ENCODE results near the gene ARHGAP22.
"Not testable (repeated sequence)": the region's sequence is repeated elsewhere in the genome, so short reads cannot be mapped to it uniquely, and the experiment has no call there.

Gene ARHGAP22, protein sequence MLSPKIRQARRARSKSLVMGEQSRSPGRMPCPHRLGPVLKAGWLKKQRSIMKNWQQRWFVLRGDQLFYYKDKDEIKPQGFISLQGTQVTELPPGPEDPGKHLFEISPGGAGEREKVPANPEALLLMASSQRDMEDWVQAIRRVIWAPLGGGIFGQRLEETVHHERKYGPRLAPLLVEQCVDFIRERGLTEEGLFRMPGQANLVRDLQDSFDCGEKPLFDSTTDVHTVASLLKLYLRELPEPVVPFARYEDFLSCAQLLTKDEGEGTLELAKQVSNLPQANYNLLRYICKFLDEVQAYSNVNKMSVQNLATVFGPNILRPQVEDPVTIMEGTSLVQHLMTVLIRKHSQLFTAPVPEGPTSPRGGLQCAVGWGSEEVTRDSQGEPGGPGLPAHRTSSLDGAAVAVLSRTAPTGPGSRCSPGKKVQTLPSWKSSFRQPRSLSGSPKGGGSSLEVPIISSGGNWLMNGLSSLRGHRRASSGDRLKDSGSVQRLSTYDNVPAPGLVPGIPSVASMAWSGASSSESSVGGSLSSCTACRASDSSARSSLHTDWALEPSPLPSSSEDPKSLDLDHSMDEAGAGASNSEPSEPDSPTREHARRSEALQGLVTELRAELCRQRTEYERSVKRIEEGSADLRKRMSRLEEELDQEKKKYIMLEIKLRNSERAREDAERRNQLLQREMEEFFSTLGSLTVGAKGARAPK

DNA sequence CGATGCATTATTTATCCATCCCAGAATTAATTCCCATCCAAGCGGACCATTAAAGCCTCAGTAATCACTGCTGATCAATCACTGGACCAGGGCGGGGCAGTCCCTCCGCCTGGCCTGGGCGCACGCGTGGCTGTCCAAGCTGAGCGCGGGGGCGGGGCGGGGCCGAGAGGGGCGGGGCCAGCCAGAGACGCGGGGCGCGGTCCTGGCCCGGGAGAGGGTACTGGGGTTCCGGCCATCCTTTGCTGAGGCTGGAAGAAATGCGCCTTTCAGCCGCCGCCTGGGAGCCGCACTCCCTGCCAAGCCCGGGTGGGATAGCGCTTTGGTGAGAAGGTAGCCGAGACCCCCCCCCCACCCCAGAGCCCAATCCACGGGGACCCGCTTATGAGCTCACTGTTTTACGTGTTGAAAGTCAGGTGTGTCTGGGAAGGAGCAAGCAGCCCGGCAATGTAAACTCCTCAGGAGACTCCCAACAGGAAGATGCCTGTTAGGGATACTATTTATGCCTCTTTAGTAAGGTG lies at the start of gene ARHGAP22:
Gene ARHGAP22, minus strand, starts transcription at position 83 of the 518 bp plus-strand sequence. CDS start 277 bp downstream, outside the sequence.
- peak; percentile 4 for DNase-seq

DNA sequence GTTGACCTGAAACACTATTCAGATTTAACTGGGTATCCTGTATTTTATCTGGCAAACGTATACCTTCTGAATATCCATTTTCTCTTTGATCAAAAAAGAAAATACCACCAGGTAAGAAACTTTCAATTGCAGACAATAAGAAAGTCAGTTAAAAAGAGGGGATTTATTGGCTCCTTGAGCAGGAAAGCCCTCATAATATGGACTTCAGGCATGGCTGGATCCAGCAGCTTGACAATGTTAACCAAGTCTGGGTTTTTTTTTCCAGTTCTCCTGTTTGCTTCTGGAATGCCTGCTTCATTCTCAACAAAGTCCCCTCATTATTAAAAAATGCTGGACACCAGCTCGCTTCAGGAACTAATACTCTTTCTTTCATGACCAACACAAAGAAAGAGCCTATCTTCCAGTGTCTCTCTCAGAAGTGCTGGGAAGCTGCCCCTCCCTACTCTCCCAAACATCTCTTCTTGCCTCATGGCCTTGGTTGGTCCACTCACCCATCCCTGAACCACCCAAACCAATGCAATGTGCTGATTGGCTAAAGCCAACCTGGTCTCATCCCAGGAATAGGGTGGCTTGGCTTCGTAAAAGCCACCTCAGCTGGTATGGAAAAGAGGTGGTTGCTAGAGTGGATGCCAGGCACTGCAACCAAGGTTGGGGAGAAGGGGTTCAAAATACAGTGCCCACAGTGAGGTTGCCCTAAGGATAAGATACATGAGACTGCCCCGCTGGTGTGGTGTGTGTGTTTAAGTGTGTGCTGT lies 49.2 kb upstream of the ARHGAP22 start:
- DNase-seq = no peak

DNA sequence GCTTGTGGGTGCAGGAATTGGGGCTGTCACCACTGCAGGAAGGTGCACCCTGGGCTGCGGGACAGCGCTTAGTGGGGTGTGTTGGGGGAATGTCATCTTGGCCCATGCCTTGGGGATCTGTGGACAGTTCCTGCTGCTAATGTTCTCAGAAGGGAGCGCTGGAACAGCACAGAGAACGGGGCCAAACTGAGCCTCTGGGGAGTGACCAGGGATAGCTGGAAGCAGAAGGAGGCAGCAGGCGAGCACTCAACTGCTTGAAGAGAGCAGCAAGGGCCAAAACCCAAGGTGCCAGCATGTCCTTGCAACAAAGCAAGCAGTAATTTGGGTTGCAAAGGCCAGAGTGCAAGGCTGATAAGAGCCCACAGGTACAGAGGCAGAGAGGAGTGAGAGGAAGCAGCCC lies 48.5 kb upstream of the ARHGAP22 start:
- DNase-seq = no peak

DNA sequence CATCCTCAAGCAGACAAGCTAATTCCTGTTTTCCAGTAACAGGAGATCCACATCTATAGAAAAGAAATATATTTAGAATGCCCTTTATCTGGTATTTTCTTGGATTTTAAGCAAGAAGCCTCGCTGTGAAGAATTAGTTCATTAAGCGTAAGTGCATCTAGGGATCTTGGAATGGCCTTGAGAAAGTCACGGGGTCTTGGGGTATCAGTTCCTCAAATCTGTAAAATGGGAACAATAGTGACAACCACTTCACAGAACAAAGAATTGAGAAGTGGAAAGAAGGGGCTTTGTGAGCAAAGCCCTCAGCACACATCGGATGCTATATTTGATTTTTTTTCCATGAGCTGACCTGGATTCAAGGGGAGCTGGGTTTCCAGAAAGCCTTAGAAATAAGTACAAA lies 47.5 kb upstream of the ARHGAP22 start:
- no peak for DNase-seq

DNA sequence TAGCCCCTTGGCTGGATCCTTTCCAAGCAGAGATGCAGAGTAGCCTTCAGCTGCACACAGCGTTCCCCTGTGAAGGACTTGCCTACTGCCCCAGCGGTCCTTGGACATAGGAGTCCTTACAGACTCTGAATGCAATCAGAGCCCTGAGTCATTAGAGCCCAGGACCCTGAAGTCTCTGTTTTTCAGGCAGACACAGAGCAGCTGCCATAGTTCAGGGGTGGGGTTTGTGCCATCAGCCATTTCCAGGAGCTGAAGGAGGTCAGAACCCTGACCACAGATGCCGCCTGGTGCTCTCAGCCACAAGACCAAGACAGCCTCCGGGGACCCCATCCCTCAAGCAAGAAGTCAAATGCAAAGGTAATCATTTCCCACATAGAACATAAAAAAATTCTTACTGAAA lies 47.0 kb upstream of the ARHGAP22 start:
- no peak for DNase-seq

DNA sequence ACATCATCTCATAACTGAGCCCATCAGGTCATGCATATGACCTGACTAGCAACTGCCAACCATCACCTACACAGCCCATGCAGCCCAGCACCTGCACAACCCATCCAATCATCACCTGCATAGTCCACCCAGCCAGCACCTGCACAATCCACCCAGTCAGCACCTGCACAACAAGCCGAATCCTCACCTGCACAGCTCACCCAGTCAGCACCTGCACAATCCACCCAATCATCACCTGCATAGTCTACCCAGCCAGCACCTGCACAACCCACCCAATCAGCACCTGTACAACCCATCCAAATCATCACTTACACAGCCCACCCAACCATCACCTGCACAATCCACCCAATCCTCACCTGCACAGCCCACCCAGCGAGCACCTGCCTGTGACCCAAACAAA lies 46.4 kb upstream of the ARHGAP22 start:
- DNase-seq = no peak

DNA sequence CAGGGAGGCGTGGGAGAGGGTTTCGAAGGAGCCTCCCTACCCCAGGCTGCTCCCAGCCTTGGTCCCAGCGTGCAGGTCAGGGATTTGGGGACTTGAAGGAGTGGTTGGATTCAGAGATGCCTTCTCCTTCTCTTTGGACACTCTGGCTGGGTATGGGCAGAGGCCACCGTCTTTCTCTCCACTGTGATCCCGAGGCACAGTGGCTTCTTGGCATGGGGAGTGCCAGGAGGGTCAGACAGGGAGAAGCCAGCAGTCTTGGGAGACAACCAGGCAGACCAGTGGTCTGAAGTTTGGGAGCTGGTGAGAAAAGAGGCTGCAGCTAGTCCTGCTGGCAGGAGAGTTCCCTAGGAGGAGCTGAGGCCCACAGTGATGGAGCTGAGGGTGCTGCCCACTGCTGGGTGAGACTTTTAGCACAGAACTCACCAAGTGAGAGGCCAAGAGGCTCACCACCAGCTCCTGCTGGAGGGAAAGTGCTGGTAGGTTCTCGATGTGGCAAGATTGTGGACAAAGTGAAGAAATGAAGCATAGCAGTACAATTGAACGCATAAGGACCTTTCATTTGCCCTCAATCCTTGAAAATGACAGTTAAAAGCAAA lies 44.6 kb upstream of the ARHGAP22 start:
- no peak for DNase-seq

DNA sequence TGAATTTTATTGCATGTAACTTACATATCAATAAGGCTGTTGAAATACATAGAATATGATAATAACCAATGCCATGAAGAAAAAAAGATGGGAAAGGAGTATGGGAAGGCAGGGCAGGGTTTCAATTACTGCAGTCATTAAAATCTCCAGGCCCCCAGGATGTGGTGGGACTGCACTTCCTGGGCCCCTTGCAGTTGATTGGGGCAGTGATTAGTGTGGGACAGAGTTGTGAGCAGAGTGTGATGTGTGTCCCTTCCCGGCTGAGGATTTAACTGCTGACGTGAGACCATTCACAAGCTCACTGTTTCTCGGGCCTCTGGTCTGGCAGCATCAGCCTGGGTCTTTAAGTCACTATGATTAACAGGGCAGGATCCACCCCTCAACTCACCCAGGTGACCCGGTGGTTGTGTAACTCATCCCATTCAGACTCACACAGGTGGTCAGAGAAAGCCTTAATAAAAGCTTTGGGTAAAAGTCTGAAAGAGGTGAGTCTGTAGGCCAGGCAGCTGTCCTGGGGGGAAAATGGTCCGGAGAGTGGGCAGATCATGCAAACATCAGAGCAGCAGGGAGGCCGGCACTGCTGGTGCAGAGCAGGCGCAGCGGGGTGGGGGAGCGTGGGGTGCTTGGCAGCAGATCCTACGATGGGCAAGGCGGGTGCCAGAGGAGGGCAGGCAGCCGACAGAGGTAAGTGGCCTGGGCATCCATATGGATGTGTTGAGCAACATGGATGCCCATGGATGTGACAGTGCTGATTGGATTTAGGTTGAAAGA lies 43.5 kb upstream of the ARHGAP22 start:
- no peak for DNase-seq

DNA sequence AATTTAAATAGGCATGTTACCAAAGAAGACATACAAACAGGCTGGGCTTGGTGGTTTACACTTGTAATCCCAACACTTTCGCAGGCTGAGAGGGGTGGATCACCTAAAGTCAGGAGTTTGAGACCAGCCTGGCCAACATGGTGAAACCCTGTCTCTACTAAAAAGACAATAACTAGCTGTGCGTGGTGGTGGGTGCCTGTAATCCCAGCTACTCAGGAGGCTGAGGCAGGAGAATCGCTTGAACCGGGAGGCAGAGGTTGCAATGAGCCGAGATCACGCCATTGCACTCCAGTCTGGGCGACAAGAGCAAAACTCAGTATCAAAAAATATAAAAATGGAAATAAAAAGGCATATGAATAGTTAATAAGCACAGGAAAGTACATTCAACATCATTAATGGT lies 42.2 kb upstream of the ARHGAP22 start:
- DNase-seq = not testable (repeated sequence)

DNA sequence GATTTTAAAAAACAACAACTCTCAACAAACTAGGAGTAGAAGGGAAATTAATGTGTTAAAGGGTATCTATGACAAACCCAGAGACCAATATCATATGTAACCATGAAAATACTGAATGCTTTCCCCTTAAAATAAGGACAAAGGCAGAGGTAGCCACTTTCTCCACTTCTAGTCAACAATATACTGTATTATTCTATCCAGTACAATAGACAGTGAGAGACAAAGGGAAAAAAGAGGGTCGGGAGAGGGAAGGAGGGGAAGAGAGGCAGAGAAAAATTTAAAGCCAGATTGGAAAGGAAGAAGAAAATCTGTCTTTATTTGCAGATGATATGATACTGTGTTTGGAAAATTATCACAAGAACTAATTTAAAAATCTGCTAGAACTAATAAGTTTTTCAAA lies 40.7 kb upstream of the ARHGAP22 start:
- DNase-seq = no peak

DNA sequence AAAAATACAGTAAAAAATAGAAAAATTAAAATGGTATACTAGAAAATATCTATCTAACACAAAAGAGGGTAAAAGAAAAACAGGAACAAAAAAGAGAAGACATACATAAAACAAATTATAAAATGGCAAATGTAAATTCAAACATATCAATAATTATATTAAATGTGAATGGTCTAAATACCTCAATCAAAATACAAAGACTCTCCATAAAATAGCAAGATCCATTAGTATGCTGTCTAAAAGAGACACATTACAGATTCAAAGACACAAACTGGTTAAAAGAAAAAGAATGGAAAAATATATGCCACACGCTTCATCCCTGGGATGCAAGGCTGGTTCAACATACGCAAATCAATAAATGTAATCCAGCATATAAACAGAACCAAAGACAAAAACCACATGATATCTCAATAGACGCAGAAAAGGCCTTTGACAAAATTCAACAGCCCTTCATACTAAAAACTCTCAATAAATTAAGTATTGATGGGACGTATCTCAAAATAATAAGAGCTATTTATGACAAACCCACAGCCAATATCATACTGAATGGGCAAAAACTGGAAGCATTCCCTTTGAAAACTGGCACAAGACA lies 36.3 kb upstream of the ARHGAP22 start:
- DNase-seq = not testable (repeated sequence)

DNA sequence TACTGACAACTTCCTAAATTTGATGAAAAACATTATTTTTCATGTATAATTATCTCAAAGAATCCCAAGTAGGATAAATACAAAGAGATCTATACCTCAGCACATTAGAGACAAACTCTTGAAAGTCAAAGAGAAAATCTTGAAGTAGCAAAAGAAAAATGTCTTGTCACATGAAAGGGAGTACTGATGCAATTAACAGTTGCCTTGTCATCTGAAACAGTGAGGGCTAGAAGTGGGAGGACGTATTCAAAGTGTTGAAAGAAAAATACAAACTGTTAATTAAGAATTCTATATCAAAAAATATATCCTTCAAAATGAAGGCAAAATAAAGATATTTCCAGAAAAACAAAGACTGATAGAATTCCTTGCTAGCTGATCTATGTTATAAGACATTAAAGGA lies 35.5 kb upstream of the ARHGAP22 start:
- DNase-seq = no peak

DNA sequence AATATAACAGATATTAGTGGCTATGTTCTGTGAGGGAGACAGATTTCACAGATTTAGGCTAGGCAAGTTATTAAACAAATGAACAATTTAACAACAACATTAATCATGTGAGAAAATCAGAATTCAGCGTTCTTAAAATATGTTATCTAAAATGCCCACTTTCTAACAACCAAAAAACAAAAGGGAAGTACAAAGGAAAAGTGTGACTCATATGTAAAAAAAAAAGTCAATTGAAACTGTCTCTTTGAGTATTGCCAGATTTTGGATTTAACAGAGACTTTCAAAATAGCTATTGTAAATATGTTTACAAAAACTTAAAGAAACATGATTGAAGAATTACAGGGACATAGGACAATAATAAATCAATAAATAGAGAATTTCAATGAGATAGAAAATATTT lies 34.8 kb upstream of the ARHGAP22 start:
- DNase-seq = no peak

DNA sequence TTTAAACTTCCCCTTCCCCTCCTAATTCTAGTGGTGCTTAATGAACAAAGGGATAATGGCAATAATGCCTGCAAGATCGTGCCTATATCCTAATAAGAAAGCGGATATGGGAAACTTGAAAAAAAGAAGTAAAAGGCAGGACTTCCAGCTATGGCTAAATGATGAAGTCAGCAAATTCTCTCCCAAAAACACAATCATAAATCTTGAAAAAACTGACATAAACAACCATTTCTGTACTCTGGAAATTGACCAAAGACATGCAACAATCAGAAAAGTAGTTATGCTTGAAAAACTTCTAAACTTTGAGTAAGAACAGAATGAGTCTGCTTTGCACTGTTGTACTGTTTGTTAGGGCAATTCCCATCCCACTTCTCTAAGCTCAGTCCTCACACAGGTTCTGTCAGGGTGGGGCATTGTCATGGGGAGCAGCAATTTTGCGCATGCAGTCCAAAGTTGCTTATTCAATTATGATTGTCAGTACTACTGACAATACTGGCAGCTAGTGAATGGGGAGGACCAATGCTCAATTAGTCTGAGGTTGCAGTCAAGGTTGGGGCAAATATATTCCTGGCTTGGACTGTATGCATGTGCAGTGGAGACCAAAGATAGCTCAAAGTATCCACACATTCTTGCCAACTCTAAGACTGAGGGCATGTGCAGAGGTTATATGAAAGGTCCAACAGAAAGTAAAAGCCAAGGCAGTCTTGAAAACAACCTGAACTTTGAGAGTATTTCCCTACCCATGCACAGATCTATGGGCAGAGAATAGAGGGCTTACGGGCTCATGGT lies 34.1 kb upstream of the ARHGAP22 start:
- DNase-seq = no peak

DNA sequence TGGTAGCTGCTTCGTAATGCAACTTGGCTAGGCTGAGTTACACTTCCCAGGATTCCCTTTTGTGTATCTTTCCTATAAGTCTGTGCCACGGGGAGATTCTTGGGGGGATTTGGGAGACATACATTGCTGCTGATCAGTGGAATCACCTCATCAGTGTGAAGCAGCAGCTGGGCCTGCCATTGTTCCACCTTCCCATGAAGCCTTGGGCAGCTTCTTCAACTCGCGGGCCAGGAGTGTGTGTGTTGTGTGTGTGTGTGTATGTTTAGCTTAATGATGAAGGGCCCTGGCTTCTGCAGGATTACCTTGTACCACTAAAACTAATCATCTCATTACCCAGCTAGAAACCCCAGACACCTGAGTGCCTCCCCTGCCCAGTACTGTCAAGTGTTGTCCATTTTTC lies 33.3 kb upstream of the ARHGAP22 start:
- no peak for DNase-seq

DNA sequence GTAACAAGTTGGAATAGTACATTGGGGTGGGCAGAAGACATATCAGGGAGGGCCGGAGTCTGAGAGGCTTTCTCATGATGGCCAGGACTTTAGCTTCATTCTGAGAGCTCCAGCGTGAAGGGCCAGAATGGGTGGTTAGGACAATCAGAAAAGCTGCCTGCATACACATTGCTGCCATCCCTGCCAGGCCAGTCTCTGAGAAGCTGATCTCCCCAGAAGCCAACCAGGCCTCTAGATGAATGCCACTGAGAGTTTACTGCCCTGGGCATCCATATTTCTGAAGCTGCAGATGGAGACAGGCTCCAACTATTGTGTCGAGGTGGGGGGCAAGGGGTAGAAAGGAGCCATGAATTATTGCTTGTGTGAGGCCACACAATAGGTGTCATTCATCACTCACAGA lies 32.0 kb upstream of the ARHGAP22 start:
- no peak for DNase-seq

DNA sequence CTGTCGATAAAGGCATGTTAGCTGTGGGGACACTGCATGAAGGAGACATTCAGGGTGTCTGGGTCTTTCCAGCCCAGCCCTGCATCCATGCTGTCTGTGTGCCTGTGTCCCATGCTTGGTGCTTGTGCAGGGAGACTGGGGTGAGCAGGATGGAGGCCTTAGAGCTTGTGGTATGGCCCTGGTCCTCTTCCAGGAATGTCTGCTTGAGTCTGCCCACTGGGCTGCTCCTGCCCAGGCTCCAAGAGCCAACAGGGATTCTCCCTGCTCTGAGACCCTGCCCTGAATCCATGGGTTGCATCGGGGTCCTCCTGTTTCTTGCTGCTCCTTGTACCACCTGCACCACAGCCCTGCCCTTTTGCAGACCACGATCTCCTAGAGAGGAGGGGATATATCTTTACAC lies 31.4 kb upstream of the ARHGAP22 start:
- DNase-seq = no peak

DNA sequence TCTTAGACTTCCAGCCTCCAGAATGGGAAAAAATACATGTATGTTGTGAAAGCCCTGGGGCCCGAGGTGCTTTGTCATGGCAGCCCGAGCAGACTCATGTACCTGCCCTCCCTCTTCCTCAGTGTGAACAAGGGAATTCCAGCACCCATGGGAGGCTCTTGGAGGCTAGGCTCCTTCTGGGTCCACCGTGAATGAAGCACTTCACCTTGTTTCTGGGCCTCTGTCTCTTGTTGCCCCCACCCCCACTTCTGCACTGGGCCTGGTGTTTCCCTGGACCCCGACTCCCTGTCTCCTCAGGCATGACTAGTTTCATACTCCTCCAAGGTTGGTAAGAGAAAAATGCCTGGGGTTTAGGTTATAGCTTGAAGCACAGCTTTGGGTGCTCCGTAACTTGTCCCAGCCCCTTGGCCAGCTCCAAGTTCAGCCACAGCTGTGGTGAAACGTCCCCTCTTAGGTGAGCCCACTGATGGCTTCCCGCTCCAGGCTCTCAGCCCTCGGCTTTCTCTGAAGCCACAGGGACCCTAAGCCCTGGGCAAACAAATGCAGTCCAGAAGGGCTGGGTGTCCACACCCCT lies 30.2 kb upstream of the ARHGAP22 start:
- DNase-seq = no peak

DNA sequence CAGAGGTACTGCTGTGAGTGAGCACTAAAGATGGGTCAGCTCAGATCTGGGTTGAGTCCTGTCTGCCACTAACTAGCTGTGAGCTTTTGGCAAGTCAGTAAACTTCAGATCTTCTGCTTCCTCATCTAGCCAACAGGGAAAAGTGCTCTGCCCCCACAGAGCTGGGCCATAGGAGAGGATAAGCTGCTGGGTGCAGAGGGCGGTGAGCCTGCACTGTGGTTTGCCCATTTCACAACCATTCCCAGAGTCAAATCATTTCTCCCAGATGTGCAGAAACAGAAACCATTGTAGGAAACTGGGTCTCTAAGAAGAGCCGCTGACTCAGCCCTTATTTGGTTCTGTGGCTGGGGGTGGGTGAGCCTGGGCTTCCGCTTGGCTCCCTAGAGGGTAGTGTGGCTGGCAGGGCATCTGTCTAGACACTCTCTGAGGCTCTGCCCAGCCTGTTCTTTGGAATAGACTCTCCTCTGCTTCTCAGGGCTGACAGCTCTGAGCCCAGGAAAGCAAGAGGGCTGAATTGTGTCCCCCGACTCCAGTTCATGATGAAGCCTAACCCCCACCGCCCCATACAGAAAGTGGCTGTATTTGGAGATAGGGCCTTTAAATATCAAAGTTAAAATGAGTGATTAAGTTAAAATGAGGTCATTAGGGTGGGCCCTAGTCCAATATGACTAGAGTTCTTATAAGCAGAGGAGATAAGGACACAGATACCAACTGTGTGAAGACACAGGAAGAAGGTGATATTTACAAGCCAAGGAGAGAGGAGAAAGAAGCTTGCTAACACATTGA lies 29.5 kb upstream of the ARHGAP22 start:
- DNase-seq = no peak
